Measurements from ENCODE around the gene SLC13A5.

- TF ChIP-seq POLR2AphosphoS5 (IDR thresholded peaks at IDR 0.05; ENCODE audit: borderline replicate concordance, low read depth, low read length) (no peak), EZH2 (IDR thresholded peaks at IDR 0.05) (no peak)
Measured at GRCh38 chr17:6654841-6655731, 58.1 kb downstream of the SLC13A5 start.
